Mammary epithelial cell (primary cell): ENCODE results near the gene RALGAPA2.

ENCODE experiments used
- EZH2 ChIP-seq: IDR thresholded peaks from 2 replicates; pipeline ENCODE4 v1.6.1; 2012; ENCODE audit warnings: low read length, inconsistent platforms, borderline replicate concordance
- TF ChIP-seq, protein P1 (sequence below), 2 donors: IDR thresholded peaks in 1 of 2; conservative IDR thresholded peaks in 1 of 2; 2 replicates each; pipeline ENCODE4 v1.5.1; 2011 to 2012; ENCODE audit warnings: inconsistent platforms in 2 of 2, low read length in 2 of 2, mild to moderate bottlenecking in 2 of 2, control low read depth in 1 of 2, low read depth in 1 of 2; ENCODE audit not compliant: insufficient read depth in 1 of 2; ENCODE audit errors: extremely low read depth in 1 of 2

DNA sequence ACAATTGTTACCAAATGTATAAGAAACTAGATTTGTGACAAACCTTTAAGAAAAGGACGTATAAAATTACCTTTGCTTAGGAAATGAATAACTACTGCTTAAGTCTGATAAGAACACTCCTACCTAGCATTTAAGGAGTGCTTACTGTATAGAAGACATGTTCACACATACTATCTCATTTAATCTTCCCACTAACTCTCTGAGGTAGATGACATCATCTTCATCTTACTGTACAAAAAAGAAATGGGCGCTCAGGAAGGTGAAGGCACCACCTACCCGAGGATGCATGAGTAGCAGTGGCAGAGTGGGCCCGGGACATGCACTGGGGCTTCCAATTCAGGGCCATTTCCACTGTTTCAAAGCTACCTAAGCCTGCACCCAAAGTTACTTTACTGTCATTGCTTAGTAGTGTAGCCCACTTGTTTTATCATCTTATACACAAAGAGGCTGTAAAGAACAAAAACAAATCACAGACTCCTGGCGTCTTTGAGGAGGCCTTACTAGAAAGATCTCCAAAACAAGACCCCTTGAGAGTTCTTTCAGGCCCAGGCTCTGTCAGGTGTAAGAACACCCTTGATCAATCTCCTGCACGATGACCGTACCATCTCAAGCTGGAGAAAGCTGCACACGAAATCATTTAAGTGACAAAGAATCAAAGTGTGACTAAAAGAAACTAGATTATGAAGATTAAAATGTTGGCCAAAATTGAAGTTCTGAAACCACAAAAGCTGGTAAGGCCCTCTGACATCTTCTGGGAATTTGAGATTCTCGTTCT is 216.5 kb downstream of the RALGAPA2 start:
- TF ChIP-seq, protein P1, sequence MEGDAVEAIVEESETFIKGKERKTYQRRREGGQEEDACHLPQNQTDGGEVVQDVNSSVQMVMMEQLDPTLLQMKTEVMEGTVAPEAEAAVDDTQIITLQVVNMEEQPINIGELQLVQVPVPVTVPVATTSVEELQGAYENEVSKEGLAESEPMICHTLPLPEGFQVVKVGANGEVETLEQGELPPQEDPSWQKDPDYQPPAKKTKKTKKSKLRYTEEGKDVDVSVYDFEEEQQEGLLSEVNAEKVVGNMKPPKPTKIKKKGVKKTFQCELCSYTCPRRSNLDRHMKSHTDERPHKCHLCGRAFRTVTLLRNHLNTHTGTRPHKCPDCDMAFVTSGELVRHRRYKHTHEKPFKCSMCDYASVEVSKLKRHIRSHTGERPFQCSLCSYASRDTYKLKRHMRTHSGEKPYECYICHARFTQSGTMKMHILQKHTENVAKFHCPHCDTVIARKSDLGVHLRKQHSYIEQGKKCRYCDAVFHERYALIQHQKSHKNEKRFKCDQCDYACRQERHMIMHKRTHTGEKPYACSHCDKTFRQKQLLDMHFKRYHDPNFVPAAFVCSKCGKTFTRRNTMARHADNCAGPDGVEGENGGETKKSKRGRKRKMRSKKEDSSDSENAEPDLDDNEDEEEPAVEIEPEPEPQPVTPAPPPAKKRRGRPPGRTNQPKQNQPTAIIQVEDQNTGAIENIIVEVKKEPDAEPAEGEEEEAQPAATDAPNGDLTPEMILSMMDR (conservative IDR thresholded peaks at IDR 0.05 in 1 of 2, IDR thresholded peaks at IDR 0.05 in 1 of 2; ENCODE audit: extremely low read depth in 1 of 2, insufficient read depth in 1 of 2, low read depth in 1 of 2, low read length in 2 of 2), result no peak
- no peak for TF ChIP-seq EZH2
